Measurements from ENCODE around the gene MAGT1.
"Not testable (repeated sequence)": the region's sequence is repeated elsewhere in the genome, so short reads cannot be mapped to it uniquely, and the experiment has no call there.

Gene MAGT1

DNA sequence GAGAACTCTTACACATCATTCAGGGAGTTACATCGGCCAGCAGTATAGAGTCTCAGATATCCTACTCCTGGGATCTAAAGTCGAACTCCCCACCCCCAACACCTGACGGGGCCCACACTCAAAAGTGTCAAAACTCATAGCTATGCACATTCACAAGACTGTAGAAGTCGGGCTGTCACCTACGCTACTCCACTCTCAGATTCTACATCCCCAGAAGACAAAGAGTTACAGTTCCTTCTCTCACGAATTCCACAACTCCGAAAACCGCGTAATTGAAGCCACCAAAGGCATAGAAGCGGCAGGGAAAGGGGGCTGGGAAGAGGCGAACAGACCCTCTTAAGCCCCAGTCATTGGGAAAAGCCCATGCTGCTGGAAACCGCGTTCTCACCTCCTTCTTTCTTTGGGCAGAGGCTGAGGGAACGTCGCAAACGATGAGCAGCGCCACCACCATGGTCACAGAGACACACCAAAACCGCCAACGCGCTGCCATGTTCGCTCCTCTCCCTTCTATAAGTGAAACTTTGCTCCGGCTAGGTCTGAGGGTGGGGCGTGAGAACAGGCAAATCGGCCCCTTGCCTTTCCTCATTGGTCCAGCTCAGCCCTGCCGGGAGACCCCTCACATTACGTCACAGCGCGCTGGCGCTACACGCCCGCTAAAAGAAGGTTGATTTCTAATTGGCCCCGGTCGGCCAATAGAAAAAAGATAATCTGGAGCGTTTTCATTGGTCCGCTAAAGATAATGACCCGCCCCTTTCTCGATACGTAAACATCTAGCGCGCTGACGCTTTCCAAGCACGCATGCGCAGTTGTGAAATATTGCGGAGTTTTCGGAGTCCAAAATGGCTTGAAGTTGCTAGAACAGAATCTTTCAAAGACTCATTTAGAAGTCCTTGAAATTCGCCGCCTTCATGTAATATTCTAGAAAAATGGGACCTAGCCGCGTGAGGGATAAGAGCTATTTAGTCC lies at the start of gene MAGT1:
MAGT1 (minus strand) TSS at position 515 of the 966 bp plus-strand sequence; CDS start at position 490, 25 bp downstream.
- DNase-seq, result peak; percentile 86

DNA sequence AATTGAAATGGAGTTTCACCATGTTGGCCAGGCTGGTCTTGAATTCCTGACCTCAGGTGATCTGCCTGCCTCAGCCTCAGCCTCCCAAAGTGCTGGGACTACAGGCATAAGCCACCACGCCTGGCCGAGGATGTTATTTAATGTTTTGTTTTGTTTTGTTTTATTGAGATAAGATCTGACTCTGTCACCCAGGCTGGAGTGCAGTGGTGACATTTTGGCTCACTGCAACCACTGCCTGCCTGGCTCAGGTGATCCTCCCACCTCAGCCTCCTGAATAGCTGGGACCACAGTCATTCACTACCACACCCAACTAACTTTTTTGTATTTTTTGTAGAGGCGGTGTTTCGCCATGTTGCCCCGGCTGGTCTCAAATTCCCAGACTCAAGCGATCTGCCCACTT lies 49.8 kb upstream of the MAGT1 start:
- not testable (repeated sequence) for DNase-seq

DNA sequence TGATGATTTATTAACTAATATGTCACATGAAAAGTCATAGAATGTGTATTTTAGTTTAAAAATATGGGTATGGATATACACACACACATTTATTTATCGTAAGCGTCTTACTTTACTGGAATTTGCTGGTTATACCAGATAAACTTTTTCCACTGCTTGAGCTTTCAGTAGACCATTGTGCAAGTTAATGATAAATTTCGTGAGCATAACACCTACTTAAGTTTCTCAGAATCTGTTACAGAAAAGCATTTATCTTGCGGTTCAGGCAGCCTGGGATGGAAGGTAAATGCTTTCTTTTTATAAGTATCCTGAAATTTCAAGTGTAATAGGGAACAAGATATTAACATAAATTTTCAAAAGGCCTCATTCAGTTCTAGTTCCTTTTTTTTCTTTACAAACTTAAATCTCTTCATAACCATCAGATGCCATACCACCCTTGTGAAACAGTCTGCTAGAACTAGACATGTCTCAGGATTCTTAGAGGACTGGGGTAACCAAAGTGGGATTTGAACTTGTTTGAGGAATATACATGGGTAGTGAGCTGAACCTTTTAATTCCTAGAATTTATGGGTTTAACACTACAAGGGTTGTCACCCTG lies 42.9 kb upstream of the MAGT1 start:
- no peak for DNase-seq

DNA sequence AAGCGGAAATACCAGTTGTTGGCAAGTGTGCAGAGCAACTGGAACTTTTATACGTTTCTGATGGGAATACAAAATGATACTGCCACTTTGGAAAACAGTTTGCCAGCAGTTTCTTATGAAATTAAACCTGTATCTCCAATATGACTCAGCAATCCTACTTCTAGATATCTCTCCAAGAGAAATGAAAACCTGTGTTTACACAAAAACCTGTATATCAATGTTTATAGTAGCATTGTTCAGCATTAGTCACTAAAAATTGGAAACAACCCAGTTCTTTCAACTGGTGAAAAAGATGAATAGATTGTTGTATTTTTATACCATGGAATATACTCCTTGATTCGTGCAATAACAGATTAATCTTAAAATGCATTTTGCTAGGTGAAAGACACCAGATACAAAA lies 42.1 kb upstream of the MAGT1 start:
- no peak for DNase-seq

DNA sequence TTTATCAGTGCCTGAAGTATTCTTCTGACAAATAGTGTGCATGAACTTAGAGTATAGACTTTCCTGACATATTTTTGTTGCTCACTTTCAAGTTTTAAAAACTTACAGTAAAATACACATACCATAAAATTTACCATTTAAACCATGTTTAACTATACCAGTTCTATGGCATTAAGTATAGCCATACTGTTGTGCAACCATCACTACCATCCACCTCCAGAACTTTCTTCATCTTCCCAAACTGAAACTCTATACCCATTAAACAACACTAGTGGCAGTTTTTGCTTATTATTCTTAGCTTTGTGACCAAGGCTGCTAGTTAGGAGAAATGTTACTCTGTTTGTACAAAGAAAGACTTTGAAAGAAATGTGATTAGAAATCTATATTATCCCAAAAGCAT lies 41.1 kb upstream of the MAGT1 start:
- DNase-seq, result no peak

DNA sequence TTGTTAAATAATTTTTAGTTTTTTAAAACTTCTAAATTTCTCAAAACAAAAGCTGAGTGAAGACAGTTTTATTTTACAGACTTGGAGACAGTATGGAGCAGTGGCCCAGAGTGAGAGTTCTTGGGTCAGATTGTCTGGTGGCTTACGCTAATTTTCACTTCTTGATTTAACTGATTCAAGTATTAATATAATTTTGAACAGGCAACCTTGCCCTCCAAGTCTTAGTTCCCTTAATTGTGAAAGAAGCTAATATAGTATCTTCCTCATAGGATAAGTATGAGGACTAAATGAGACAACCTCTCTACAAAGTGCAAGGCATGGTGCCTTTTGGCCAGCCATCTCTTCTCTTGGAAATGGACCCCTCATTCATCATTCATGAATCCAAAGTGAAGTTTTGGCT lies 40.7 kb upstream of the MAGT1 start:
- no peak for DNase-seq

DNA sequence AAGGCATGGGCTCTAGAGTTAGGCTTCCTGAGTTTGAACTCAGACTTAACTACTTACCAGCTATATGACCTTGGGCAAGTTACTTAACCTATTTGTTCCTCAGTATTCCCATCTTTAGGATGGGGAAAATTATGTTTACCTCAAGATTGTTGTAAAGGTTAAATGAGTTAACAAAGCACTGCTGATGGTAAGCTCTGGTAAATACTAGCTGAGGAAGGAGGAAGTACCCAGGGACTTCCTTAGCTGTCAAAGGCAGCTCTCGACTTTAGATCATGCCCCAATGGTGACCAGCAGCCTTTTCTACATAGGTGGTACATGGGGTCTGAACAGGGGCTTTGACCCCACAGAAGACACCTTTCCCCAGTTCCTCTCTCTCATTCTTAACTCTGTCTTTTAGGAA lies 35.3 kb upstream of the MAGT1 start:
- no peak for DNase-seq

DNA sequence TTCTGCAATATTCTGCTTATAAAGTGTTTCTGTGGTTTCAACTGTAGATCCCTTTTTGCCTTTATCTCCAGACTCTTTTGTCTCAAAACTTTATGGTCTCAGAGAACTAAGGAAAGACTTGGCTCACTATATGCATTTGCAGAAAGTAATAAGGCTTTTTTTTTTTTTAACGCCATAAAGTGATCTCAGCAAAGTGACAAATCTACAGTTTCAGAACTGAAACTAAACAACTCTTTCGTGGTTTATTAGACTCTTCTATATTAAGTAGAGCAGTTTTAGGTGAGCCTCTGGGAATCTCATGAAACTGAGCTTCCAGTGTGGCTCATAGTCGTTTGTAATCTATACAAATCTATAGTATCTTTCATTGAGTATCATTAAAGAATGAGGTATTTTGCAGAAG lies 30.5 kb upstream of the MAGT1 start:
- DNase-seq, result no peak

DNA sequence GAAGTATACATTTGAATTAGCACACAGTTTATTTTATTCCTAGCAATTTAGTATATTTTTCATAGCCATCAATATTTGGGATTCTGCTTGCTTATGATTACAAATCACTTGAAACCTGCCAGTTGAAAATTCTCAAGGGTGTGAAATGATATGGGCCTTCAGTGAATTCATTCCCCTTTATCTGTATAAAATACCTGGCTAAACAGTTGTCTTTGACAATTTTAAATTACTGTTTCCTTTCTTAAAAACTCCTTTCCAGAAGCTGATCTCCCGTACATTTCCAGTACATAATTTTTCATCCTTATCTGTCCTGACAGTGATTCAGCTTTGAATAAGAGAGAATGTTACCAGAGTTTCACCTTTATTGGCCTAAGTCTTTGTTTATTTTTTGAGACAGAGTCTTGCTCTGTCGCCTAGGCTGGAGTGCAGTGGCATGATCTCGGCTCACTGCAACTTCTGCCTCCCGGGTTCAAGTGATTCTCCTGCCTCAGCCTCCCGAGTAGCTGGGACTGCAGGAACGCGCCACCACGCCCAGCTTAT lies 29.2 kb upstream of the MAGT1 start:
- no peak for DNase-seq

DNA sequence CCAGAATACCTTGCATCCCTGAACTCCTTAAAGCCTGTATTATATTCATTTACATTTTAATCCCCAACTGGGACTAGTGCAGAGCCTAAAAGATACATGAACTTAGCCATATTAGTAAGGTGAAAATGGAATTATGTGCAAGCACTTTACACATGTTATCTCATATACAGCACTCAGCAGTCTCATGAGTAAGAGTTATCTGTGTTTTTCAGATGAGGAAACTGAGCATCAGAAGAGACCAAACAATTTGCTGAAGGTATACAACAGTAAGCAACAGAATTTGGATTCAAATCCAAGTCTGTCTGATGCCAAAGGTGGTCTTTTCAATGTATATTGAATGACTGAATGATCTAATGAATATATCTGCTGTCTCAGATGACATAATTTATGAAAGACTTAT lies 27.6 kb upstream of the MAGT1 start:
- DNase-seq, result no peak

DNA sequence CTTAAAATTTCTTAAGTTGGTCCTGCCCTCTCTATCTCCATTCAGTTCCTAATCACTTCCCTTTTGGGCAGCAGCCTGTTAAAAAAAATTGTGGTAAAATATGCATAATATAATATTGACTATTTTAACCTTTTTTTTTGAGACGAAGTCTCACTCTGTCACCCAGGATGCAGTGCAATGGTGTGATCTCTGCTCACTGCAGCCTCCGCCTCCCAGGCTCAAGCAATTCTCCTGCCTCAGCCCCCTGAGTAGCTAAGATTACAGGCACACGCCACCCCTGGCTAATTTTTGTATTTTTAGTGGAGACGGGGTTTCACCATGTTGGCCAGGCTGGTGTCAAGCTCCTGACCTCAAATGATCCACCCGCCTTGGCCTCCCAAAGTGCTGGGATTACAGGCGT lies 24.1 kb upstream of the MAGT1 start:
- DNase-seq, result not testable (repeated sequence)

DNA sequence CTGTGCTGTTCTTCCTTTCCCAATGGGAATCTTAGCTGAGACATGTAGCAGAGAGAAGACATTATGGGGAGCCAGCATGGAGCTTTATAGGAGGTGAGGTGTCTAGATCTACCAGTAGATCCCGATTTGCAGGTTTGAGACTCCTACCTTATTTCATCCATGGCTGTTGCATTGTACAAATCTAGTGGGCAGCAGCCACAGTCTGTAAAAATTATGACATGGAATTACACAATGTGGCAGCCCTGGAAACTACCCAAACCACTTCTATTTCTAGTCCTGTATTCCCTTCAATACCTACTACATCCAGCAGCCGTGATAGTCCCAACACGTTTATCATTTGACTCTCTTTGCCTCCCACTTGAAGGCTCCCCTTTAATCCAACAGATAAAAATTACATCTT lies 23.3 kb upstream of the MAGT1 start:
- no peak for DNase-seq

DNA sequence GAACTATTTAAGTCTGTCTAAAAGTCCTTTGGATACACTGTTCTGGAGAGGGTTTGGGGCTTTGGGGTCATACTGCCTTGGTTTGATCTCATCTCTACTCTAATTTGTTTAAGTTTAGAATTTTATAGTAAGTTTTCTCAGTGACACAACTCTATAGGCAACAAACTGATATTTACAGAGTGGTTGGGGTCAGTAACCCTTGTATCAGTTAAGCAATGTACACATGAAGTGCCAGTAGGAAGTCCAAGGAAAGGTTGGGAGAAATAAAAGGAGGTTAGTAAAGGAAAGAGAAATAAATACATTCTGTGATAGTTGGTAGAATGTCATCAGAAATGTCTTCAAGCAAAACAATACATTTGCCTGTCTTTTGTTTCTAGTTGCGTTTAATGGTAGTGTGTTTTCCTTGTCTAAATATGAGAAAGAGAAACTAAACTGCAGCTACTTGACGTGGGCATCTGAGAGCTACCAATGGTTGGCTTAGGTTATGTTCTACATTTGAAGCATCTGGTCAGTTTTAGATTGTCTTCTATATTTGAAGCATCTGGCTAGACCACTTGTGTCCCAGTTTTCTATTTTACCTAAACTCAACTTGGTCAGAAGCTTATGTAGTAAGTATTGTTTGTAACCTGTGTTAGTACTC lies 22.2 kb upstream of the MAGT1 start:
- DNase-seq, result no peak

DNA sequence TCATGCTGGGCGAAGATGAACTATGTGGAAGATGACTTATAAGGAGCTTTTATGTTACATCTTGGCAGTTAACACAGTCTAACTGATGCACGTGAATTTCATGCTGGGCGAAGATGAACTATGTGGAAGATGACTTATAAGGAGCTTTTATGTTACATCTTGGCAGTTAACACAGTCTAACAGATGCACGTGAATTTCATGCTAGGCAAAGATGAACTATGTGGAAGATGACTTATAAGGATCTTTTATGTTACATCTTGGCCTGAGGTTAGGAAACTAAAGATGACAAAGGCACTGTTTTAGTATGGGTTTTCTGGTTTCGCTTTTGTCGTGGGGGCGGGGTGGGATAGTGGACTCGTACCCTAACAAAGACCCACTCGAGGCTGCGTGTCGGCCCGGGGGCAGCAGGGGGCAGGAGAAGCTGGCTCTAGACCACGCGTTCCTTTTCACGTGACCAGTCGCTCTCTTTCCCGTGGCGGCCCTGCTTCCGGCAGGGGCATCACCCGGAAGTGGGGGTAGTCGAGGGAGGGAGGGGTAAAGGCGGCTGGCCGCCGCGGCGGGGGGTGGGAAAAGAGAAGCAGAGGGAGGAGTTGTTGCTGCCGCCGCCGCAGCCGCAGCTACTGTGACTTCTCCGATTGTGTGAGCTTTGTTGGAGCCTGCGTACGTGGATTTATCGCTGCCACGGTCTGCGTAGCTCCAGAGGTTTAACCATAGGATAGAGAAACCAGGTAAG lies 15.0 kb upstream of the MAGT1 start, which contains the start of gene ATP7A:
ATP7A (plus strand) TSS at position 586 of the 733 bp plus-strand sequence. CDS start 60,949 bp downstream, outside the sequence.
- DNase-seq, result peak; percentile 92

DNA sequence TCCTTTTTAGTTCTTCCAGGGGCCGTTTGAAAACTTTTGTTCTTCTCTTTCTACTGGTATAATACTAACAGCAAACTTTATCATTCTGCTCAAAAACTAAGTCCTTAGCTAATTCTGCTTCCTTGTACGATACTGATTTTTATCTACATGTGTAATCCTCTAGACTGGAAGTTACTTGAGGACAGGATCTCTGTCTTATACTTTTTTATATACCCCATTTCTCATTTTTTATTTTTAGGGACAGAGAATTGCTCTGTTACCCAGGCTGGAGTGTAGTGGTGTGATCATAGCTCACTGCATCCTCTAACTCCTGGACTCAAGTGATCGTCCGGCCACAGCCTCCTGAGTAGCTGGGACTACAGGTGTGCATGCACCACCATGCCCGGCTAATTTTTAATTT lies 6.3 kb upstream of the MAGT1 start:
- no peak for DNase-seq

DNA sequence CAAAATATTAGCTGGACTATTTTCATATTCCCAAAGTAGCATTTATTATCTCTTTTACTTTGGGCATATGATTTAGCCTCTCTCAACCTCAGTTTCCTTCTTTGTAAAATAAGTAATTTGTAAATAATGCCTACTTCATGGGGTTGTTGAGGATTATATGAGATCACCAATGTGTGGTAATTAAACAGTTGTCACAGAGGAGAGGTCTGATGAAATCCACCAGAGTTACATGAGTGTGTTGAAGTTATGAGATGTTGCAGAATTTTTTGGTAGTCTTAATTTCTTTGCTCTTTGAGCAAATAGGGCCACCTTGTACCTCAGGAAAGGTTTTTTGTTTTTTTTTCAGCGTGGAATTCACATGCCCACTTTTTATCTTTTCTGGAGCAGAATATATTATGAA lies 5.5 kb upstream of the MAGT1 start:
- no peak for DNase-seq

DNA sequence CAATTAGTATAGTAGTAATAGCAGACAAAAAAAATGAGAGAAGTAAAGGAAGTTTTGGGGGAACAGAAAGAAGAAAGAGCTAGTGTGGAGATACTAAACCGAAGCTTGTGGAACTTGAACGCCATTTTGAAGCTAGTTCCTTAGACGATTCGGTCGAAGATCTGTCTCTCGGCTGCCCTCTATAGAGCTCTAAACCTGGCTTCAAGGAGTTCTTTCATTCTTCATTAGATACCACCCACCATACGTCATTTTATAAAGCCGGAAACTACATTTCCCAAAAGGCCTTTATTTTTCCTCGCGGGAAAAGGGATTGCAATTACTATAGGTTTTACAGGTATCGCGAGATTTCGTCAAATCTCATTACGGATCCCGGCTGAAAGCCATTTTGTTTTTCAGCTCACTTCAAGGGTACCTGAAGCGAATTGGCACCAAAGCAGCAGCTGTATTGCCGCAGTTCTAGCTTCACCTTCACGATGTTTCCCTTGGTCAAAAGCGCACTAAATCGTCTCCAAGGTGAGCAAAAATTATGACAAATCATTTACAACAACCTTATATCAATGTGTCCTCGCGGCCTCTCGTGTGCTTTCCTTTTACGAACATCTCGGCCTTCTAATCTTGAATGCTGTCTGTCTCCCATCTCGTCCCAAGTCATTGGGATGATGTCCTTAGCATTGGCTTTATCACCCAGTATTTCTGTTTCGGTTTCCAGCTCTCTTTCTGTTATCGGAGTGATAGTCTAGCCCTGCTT lies 4.0 kb upstream of the MAGT1 start, which contains the start of gene COX7B:
COX7B (plus strand) TSS at position 388 of the 748 bp plus-strand sequence; CDS start at position 474, 86 bp downstream.
- DNase-seq, result peak; percentile 71

DNA sequence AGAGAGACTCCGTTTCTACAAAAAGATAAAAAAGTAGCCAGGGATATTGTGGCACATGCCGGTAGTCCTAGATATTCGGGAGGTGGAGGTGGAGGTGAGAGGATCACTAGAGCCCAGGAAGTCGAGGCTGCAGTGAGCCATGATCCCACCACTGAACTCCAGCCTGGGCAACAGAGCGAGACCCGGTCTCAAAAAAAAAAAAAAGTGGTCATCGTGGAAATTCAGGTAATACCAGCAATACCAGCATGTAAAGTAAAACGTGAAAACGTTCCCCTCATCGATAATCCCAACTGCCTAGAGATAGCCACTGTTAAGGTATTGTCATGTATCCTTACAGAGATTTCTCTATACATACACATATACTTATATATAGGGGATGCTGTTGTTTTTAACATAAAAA lies 1.5 kb downstream of the MAGT1 start:
- no peak for DNase-seq

DNA sequence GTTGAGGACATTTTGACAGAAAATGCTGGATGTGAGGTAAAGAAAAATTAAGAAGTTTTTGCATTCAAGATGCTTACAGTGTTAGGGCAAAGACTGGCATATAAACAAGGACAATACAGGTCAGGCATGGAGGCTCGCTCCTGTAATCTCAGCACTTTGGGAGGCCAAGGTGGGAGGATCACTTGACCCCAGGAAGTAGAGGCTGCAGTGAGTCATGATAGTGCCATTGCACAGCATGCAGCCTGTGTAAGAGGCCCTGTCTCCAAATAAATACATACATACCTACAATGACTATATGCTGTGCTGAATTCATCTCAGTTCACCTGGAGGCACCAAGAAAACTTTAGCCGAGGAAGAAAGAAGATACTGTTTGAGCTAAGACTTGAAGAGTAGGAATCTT lies 2.3 kb downstream of the MAGT1 start:
- no peak for DNase-seq

DNA sequence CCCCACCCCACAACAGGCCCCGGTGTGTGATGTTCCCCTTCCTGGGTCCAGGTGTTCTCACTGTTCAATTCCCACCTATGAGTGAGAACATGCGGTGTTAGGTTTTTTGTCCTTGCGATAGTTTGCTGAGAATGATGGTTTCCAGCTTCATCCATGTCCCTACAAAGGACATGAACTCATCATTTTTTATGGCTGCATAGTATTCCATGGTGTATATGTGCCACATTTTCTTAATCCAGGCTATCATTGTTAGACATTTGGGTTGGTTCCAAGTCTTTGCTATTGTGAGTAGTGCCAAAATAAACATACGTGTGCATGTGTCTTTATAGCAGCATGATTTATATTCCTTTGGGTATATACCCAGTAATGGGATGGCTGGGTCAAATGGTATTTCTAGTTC lies 13.8 kb downstream of the MAGT1 start:
- DNase-seq, result not testable (repeated sequence)

DNA sequence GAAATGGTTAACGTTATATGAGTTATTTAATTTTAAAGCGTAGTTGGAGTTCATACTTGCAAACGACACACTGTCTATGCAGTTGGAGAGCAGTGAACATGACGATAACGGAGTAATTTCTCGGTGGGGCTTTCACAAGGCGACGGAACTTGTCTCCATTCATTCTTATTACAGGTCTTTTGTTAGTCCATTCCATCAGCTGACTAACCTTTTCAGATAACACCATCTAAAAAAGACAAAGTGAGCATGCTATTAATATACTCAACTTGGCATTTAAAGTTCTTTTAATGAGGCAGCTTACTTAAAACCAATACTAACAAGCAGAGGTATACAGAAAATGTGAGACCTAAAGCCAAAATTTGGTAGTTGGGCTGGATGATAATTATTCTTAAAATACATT lies 19.9 kb downstream of the MAGT1 start:
- DNase-seq, result no peak

DNA sequence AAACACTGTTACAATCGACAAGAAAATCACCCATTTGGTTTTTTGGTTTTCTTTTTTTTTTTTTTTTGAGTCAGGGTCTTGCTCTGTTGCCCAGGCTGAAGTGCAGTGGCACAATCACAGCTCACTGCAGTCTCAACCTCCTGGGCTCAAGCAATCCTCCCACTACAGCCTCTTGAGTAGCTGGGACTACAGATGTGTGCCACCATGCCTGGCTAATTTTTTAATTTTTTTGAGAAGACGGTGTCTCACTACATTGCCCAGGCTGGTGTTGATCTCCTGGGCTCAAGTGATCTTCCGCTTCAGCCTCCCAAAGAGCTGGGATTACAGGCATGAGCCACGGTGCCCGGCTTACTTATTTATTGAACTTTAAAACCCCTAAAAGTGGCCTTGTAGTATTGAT lies 63.7 kb downstream of the MAGT1 start:
- DNase-seq, result not testable (repeated sequence)
